Measurements from ENCODE around the gene VWA5B2.
A peak's percentile ranks its signal among the peaks of the same experiment; 100 is the strongest.

GRCh38 chr3:184250167-184250828, 20.9 kb downstream of the VWA5B2 start:
- peak; percentile 73 for TF ChIP-seq CTCF (IDR thresholded peaks at IDR 0.05; ENCODE audit: poor library complexity, severe bottlenecking)
- TF ChIP-seq POLR2AphosphoS5 (IDR thresholded peaks at IDR 0.05): no peak
- TF ChIP-seq MXI1 (conservative IDR thresholded peaks at IDR 0.05; ENCODE audit: poor library complexity, severe bottlenecking): no peak
- peak; percentile 44 for TF ChIP-seq RAD21 (conservative IDR thresholded peaks at IDR 0.05)

Measured in neural cell (in vitro differentiated cells).